HepG2 (cell line): Measurements from ENCODE around the gene SNRPD3. TPM values are rescaled to one million over a fixed set of nuclear protein-coding genes. Genes with fewer than 3 reads are reported as not detected.
A peak's percentile ranks its signal among the peaks of the same experiment; 100 is the strongest.

Source experiments
- CSRNP1 ChIP-seq: sonication (generic); formaldehyde crosslinking; IDR thresholded peaks from 2 replicates; pipeline ENCODE4 v1.8.1; 2023; ENCODE audit warnings: mild to moderate bottlenecking, missing genetic modification reagents
- ETV5 ChIP-seq: IDR thresholded peaks from 2 replicates; pipeline ENCODE4 v1.6.1; 2018; ENCODE audit warnings: missing biosample characterization, missing genetic modification reagents, inconsistent platforms, borderline replicate concordance
- HNRNPUL1 ChIP-seq: fragments of 200-400 bp; formaldehyde crosslinking; IDR thresholded peaks from 2 replicates; pipeline ENCODE4 v1.6.1; 2017; ENCODE audit warnings: low read depth, mild to moderate bottlenecking, low read length, moderate library complexity
- KDM1A ChIP-seq: IDR thresholded peaks from 2 replicates; pipeline ENCODE4 v1.6.1; 2016; ENCODE audit warnings: missing compliant biosample characterization
- KDM5A ChIP-seq: fragments of 200-600 bp; sonication (generic); IDR thresholded peaks from 2 replicates; pipeline ENCODE4 v1.7.0; 2018; ENCODE audit warnings: antibody characterized with exemption, mild to moderate bottlenecking, low read length, borderline replicate concordance
- PRPF4 ChIP-seq: fragments of 200-400 bp; formaldehyde crosslinking; IDR thresholded peaks from 2 replicates; pipeline ENCODE4 v1.6.1; 2016; ENCODE audit warnings: low read length, low read depth; ENCODE audit not compliant: poor library complexity, severe bottlenecking
- RAD51 ChIP-seq: fragments of 450-650 bp; IDR thresholded peaks from 2 replicates; pipeline ENCODE4 v1.6.1; 2016; ENCODE audit warnings: borderline replicate concordance
- RXRB ChIP-seq: IDR thresholded peaks from 2 replicates; pipeline ENCODE4 v1.6.1; 2016; ENCODE audit warnings: borderline replicate concordance, missing genetic modification reagents, missing compliant biosample characterization
- SMARCE1 ChIP-seq: fragments of 450-650 bp; IDR thresholded peaks from 2 replicates; pipeline ENCODE4 v1.6.1; 2017; ENCODE audit warnings: borderline replicate concordance
- SOX13 ChIP-seq, 3 experiments: fragments of 450-650 bp in 1 of 3; sonication (generic) in 1 of 3; formaldehyde crosslinking in 1 of 3; IDR thresholded peaks in 2 of 3; conservative IDR thresholded peaks in 1 of 3; 2 replicates each; pipeline versions ENCODE4 v1.5.0 to v1.6.1; 2016 to 2020; ENCODE audit warnings: antibody characterized with exemption in 1 of 3, mild to moderate bottlenecking in 1 of 3, missing compliant biosample characterization in 1 of 3, missing genetic modification reagents in 1 of 3, moderate library complexity in 1 of 3
- SP2 ChIP-seq: sonication (generic); formaldehyde crosslinking; IDR thresholded peaks from 2 replicates; pipeline ENCODE4 v1.5.1; 2020; ENCODE audit warnings: mild to moderate bottlenecking, missing genetic modification reagents
- USF2 ChIP-seq, 2 experiments: sonication (generic) in 1 of 2; formaldehyde crosslinking in 1 of 2; IDR thresholded peaks; 2 replicates each; pipeline versions ENCODE4 v1.5.1 to v1.6.1; 2011 to 2020; ENCODE audit warnings: borderline replicate concordance in 1 of 2, low read depth in 1 of 2, low read length in 1 of 2, mild to moderate bottlenecking in 1 of 2, missing genetic modification reagents in 1 of 2, moderate library complexity in 1 of 2
- ZFP37 ChIP-seq: sonication (generic); formaldehyde crosslinking; IDR thresholded peaks from 2 replicates; pipeline ENCODE4 v1.4.0; 2020; ENCODE audit warnings: missing genetic modification reagents, borderline replicate concordance
- ZFYVE20 ChIP-seq: sonication (generic); formaldehyde crosslinking; IDR thresholded peaks from 2 replicates; pipeline ENCODE4 v1.8.0; 2023; ENCODE audit warnings: low read depth, mild to moderate bottlenecking, moderate library complexity, missing genetic modification reagents, borderline replicate concordance
- ZKSCAN8 ChIP-seq: IDR thresholded peaks from 2 replicates; pipeline ENCODE4 v1.6.1; 2016; ENCODE audit warnings: borderline replicate concordance, missing genetic modification reagents, missing compliant biosample characterization
- ZNF879 ChIP-seq: sonication (generic); formaldehyde crosslinking; IDR thresholded peaks from 2 replicates; pipeline ENCODE4 v1.8.1; 2023; ENCODE audit warnings: missing genetic modification reagents
- polyA plus RNA-seq, 8 experiments: library from polyadenylated mRNA; depleted of rRNA in 3 of 8; stranded (reverse) in 7 of 8; unstranded in 1 of 8; fragments of >200 nt; fragmentation: Illumina TruSeq in 4 of 8; extraction: Trizol in 4 of 8; gene quantifications; 2 replicates each; pipeline versions ENCODE4 v1.2.1 to v1.2.3, GENCODE V29; 2011 to 2016; ENCODE audit warnings: low read depth in 4 of 8, missing spikeins in 1 of 8, mixed read lengths in 1 of 8; ENCODE audit not compliant: insufficient read depth in 1 of 8
- total RNA-seq, 5 experiments: library from RNA; depleted of rRNA; stranded (reverse); fragments of >200 nt; fragmentation: Illumina TruSeq; extraction: Trizol; gene quantifications; 2 replicates each; pipeline ENCODE4 v1.2.3, GENCODE V29; 2016; ENCODE audit warnings: low read depth in 1 of 5
- TF ChIP-seq, protein P1 (sequence below): sonication (generic); formaldehyde crosslinking; IDR thresholded peaks from 2 replicates; pipeline ENCODE4 v1.5.1; 2020; ENCODE audit warnings: missing genetic modification reagents, mild to moderate bottlenecking, borderline replicate concordance
- TF ChIP-seq, protein P2 (sequence below): fragments of 450-650 bp; IDR thresholded peaks from 2 replicates; pipeline ENCODE4 v1.6.1; 2017; ENCODE audit warnings: mild to moderate bottlenecking

The SNRPD3 gene
- total and polyA plus RNA-seq, 2 of the 13 experiments (the other 11 are each of a cell fraction or from before 2014, with no cell fraction given) = 110 to 209 TPM

- TF ChIP-seq, protein P1, sequence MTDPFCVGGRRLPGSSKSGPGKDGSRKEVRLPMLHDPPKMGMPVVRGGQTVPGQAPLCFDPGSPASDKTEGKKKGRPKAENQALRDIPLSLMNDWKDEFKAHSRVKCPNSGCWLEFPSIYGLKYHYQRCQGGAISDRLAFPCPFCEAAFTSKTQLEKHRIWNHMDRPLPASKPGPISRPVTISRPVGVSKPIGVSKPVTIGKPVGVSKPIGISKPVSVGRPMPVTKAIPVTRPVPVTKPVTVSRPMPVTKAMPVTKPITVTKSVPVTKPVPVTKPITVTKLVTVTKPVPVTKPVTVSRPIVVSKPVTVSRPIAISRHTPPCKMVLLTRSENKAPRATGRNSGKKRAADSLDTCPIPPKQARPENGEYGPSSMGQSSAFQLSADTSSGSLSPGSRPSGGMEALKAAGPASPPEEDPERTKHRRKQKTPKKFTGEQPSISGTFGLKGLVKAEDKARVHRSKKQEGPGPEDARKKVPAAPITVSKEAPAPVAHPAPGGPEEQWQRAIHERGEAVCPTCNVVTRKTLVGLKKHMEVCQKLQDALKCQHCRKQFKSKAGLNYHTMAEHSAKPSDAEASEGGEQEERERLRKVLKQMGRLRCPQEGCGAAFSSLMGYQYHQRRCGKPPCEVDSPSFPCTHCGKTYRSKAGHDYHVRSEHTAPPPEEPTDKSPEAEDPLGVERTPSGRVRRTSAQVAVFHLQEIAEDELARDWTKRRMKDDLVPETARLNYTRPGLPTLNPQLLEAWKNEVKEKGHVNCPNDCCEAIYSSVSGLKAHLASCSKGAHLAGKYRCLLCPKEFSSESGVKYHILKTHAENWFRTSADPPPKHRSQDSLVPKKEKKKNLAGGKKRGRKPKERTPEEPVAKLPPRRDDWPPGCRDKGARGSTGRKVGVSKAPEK (CRISPR knock-in tag) = no peak
- TF ChIP-seq RXRB (CRISPR knock-in tag) (peak; percentile 54; the same call in 1 of the 2 replicates), HNRNPUL1 (no peak), RAD51 (no peak), SP2 (CRISPR knock-in tag) (no peak), ETV5 (peak; percentile 86), KDM1A (CRISPR knock-in tag) (0 out of 2 replicates have a peak, but pooled peaks have one; percentile 15), KDM5A (no peak), ZKSCAN8 (CRISPR knock-in tag) (no peak), ZNF879 (CRISPR knock-in tag) (no peak), SOX13 (IDR thresholded peaks at IDR 0.05) (0 out of 2 replicates have a peak, but pooled peaks have one; percentile 27), SOX13 (CRISPR knock-in tag; conservative IDR thresholded peaks at IDR 0.05 in 1 of 2, IDR thresholded peaks at IDR 0.05 in 1 of 2) (no peak), SMARCE1 (no peak), ZFYVE20 (no peak), ZFP37 (CRISPR knock-in tag) (no peak), CSRNP1 (CRISPR knock-in tag) (0 out of 2 replicates have a peak, but pooled peaks have one; percentile 51), USF2 (IDR thresholded peaks at IDR 0.05; ENCODE audit: low read depth, low read length) (no peak), USF2 (CRISPR knock-in tag; IDR thresholded peaks at IDR 0.05; ENCODE audit: borderline replicate concordance) (no peak), PRPF4 (no peak)
- TF ChIP-seq, protein P2, sequence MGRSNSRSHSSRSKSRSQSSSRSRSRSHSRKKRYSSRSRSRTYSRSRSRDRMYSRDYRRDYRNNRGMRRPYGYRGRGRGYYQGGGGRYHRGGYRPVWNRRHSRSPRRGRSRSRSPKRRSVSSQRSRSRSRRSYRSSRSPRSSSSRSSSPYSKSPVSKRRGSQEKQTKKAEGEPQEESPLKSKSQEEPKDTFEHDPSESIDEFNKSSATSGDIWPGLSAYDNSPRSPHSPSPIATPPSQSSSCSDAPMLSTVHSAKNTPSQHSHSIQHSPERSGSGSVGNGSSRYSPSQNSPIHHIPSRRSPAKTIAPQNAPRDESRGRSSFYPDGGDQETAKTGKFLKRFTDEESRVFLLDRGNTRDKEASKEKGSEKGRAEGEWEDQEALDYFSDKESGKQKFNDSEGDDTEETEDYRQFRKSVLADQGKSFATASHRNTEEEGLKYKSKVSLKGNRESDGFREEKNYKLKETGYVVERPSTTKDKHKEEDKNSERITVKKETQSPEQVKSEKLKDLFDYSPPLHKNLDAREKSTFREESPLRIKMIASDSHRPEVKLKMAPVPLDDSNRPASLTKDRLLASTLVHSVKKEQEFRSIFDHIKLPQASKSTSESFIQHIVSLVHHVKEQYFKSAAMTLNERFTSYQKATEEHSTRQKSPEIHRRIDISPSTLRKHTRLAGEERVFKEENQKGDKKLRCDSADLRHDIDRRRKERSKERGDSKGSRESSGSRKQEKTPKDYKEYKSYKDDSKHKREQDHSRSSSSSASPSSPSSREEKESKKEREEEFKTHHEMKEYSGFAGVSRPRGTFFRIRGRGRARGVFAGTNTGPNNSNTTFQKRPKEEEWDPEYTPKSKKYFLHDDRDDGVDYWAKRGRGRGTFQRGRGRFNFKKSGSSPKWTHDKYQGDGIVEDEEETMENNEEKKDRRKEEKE = no peak
Measured at GRCh38 chr22:24506802-24507438, 48.9 kb upstream of the SNRPD3 start (continued).
